Measurements from ENCODE around the gene PRG3.

The PRG3 gene, protein sequence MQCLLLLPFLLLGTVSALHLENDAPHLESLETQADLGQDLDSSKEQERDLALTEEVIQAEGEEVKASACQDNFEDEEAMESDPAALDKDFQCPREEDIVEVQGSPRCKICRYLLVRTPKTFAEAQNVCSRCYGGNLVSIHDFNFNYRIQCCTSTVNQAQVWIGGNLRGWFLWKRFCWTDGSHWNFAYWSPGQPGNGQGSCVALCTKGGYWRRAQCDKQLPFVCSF

GRCh38 chr11:57380975-57381374 lies at the start of gene PRG3:
PRG3 (minus strand) TSS chr11:57381150; CDS start chr11:57380708, 442 bp downstream.
- in situ Hi-C loops (cut with MboI; ENCODE audit: low sequenced_read_pairs) = no loop called here

GRCh38 chr11:57429946-57430345 lies 49.0 kb upstream of the PRG3 start:
- in situ Hi-C loops (cut with MboI; ENCODE audit: low sequenced_read_pairs) = no loop called here

GRCh38 chr11:57428643-57429042 lies 47.7 kb upstream of the PRG3 start:
- in situ Hi-C loops (cut with MboI; ENCODE audit: low sequenced_read_pairs) = no loop called here

DNA sequence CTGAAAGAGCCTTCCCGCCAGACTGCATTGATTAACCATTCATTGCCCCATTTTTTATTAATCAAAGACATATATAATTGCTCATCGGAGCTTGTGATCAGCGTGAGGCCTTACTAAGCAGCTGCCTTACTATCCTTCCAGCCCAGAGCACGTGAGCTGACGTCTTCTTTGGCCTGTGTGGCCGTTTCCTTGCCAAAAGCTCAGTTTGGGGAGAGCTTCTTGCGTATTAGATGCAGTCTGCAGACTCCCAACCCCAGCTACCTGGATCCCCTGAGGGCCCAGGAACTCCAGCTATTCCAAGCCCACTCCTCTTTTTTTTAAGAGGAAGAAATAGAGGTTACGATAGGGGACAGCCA lies 46.8 kb upstream of the PRG3 start:
- in situ Hi-C loops (cut with MboI; ENCODE audit: low sequenced_read_pairs) = no loop called here

- in situ Hi-C loops (cut with MboI; ENCODE audit: low sequenced_read_pairs) = no loop called here
Measured at GRCh38 chr11:57426929-57427726, 46.2 kb upstream of the PRG3 start, which contains the start of gene SLC43A3. SLC43A3 (minus strand) TSS chr11:57427121; CDS start chr11:57426172, 949 bp downstream.

DNA sequence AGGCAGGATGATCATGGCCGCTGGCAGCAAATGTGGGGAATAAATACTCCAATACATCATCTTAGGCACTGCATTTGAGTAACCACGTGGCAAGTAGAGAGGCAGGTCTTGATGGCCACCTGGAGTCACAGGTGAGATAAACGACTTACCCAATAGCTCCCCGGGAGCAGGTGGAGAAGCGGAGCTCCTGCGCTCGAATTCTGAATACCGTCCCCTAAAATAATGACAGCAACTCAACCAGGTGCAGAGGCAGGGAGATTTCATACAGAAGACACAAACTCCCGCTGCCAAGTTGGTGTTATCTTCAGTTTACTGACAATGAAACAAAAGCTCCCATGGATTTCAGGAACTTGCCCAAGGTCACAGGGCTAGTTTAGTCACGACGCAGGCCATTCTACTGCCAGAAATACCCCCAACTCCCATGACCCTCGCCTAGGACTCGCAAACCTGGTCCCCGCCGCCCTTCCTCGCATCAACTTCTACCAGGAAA lies 45.5 kb upstream of the PRG3 start:
- in situ Hi-C loops (cut with MboI; ENCODE audit: low sequenced_read_pairs) = no loop called here

DNA sequence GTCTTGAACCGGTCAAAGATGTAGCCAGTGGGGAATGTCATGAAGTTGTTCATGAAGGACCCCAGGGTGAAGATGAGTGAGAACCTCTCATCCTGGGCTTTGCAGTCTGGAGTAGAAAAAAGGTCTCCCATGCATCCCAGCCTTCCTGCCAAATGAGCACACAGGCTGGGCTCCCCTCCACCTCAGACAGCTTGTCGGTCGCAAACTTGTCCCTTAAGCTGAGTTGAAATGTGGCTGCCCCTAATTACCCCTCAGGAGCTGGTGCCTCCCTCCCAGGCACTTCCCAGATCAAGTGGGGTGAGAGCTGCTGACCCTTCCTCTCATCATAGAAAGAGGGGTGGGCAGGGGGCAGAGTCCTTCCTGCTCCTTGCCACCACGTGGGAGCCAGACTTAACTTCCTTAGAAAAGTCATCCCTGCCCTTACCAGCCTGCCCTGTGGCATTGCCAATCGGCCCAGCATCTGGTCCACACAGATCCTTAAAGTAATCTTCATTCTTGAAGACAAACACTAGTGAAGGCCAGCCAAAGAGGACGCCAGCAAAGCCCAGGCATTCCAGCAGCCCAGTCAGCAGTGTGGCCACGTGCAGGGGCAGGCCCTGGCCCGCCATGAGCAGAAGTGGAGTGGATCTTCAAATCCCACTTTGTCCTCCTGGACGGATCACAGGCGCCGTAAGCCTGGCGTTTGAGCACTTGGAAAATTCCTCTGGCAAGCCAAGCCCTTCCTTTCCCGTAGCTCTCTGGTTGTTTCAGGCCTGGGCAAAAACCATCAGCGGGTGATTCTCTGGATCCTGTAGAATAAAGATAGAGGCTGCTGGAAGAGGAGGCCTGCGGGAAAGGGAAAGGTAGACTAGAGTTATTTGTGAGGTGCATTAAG lies 44.9 kb upstream of the PRG3 start:
- in situ Hi-C loops (cut with MboI; ENCODE audit: low sequenced_read_pairs) = no loop called here

GRCh38 chr11:57424792-57425564 lies 44.0 kb upstream of the PRG3 start:
- in situ Hi-C loops (cut with MboI; ENCODE audit: low sequenced_read_pairs) = no loop called here

GRCh38 chr11:57424137-57424791 lies 43.3 kb upstream of the PRG3 start:
- in situ Hi-C loops (cut with MboI; ENCODE audit: low sequenced_read_pairs) = no loop called here

DNA sequence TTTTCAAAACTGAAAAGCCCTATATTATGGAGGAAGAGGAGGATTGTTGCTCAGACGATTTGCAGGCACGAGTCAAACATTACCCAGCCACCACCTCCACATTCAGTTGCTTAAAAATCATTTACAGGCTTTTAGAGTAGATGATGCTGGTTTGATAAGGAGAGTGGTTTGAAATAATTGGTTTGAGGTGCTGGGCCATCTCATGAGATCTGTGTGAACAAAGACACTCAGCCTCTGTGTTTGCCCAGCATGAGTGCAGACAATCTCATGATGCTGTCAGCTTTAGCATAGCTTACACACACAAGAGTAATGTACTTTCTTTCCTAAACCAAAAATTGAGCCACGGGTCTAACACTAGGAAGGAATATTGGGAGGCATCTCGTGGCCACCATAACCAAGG lies 41.7 kb upstream of the PRG3 start:
- in situ Hi-C loops (cut with MboI; ENCODE audit: low sequenced_read_pairs) = no loop called here

DNA sequence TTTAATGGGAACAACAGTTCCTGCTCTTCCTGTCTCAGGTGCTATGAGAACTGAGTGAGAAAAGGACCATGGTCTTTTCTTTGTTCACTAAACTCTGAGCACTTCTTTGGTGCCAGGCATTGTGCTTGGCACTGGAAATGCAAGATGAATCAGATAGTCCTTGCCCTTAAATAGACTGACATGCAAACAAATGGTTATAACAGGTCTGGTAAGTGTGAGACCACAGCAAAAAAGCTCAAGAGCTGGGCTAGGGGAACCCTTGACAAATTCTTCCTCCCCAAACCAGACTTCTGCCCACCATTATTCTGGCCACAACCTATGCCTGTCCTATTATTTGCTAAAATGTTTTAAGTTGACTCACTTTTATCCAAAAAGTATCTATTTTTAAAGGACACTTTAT lies 40.9 kb upstream of the PRG3 start:
- in situ Hi-C loops (cut with MboI; ENCODE audit: low sequenced_read_pairs) = no loop called here

GRCh38 chr11:57421066-57421465 lies 40.1 kb upstream of the PRG3 start:
- in situ Hi-C loops (cut with MboI; ENCODE audit: low sequenced_read_pairs) = no loop called here

DNA sequence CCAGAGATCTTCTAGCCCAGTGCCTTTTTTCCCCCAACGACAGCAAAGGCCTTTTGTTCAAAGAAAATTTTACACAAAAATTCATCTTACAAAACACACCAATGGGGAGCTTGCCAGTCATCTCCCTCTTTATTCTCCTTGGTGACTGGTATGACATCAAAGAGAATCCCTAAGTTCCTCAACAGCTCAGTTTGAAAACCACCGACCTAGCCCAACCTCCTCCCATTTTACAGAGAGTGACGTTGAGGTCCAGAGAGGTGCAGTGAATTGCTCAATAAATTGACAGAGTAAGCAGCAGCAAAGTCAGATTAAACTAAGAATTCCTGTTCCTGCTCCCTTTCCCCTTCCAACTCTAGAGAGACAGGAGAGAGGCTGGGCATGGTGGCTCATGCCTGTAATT lies 38.2 kb upstream of the PRG3 start:
- in situ Hi-C loops (cut with MboI; ENCODE audit: low sequenced_read_pairs) = no loop called here

- in situ Hi-C loops (cut with MboI; ENCODE audit: low sequenced_read_pairs) = no loop called here
Measured at GRCh38 chr11:57418131-57418530, 37.2 kb upstream of the PRG3 start.

- in situ Hi-C loops (cut with MboI; ENCODE audit: low sequenced_read_pairs) = no loop called here
Measured at GRCh38 chr11:57417056-57417455, 36.1 kb upstream of the PRG3 start.

GRCh38 chr11:57416436-57416835 lies 35.5 kb upstream of the PRG3 start:
- in situ Hi-C loops (cut with MboI; ENCODE audit: low sequenced_read_pairs) = no loop called here

DNA sequence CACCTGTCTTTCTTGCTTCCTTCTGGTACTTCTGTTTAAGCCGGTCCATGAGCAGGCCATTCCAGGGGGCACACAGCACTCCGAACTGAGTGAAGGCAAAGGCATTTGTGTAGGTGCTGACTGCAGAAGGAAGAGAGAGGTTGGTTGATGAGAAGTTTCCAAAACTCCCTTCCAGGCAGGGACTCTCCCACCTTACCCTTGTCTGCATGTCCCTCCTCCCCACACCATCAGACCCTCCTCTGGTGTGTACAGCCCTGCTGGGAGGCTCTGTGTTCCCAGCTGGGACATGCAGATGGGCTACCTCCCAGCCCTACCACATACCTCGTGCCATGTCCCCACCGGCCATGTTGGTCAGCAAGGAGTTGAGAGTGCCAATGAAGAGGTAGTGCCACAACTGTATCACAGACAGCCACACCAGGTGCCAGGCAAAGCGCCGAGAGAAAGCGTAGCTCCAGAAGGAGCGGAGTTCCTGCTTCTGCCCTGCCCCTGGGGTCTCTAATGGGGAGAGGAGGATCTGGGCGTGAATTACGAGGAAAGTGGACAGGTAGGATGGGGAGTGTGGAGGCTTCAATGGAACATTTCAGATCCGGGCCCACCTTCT lies 33.8 kb upstream of the PRG3 start:
- in situ Hi-C loops (cut with MboI; ENCODE audit: low sequenced_read_pairs) = no loop called here

GRCh38 chr11:57413681-57414080 lies 32.7 kb upstream of the PRG3 start:
- in situ Hi-C loops (cut with MboI; ENCODE audit: low sequenced_read_pairs) = no loop called here

GRCh38 chr11:57410287-57410686 lies 29.3 kb upstream of the PRG3 start:
- in situ Hi-C loops (cut with MboI; ENCODE audit: low sequenced_read_pairs) = no loop called here
